C4-2B (cell line): ENCODE results near the gene FGF18.

Source experiments
- ZFX ChIP-seq: fragments of 450-650 bp; IDR thresholded peaks from 2 replicates; pipeline ENCODE4 v1.6.1; 2017
- TF ChIP-seq, protein P1 (sequence below): fragments of 450-650 bp; conservative IDR thresholded peaks from 2 replicates; pipeline ENCODE4 v1.5.1; 2017; ENCODE audit warnings: mild to moderate bottlenecking

DNA sequence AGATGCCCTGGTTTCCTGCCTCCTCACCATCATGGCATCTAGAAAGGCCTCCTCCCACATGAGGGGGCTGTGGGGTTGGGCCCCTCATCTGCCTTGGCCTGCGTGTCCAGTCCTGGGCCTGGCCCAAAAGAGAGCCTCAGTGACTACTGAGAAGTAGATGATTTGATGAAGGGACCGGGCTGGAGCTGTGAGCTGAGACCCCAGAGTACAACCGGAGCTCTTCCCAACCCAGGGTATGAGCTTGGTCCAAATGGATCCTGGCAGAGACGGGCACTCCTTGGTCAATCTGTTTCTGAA is 62.9 kb downstream of the FGF18 start:
- TF ChIP-seq, protein P1, sequence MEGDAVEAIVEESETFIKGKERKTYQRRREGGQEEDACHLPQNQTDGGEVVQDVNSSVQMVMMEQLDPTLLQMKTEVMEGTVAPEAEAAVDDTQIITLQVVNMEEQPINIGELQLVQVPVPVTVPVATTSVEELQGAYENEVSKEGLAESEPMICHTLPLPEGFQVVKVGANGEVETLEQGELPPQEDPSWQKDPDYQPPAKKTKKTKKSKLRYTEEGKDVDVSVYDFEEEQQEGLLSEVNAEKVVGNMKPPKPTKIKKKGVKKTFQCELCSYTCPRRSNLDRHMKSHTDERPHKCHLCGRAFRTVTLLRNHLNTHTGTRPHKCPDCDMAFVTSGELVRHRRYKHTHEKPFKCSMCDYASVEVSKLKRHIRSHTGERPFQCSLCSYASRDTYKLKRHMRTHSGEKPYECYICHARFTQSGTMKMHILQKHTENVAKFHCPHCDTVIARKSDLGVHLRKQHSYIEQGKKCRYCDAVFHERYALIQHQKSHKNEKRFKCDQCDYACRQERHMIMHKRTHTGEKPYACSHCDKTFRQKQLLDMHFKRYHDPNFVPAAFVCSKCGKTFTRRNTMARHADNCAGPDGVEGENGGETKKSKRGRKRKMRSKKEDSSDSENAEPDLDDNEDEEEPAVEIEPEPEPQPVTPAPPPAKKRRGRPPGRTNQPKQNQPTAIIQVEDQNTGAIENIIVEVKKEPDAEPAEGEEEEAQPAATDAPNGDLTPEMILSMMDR = no peak
- TF ChIP-seq ZFX = no peak
